GM13977 (cell line): ENCODE data around the gene CA10.

Experiments
- DNase-seq: peaks from one replicate; pipeline ENCODE4 v3.0.0; 2012; ENCODE audit warnings: low spot score
- in situ Hi-C: fragments of 300-500 bp; cut with MboI; formaldehyde crosslinking; loops from one replicate; pipeline ENCODE4 v1.12.0; 2022; ENCODE audit warnings: low sequenced_read_pairs, low pct_unique_long_range_greater_than_20kb, mixed read lengths, inconsistent platforms; ENCODE audit not compliant: unreplicated experiment
- TF ChIP-seq, protein P1 (sequence below): IDR thresholded peaks from 2 replicates; pipeline ENCODE4 v1.5.1; 2012; ENCODE audit warnings: mild to moderate bottlenecking, control low read depth; ENCODE audit not compliant: insufficient read depth; ENCODE audit errors: extremely low read depth, missing control alignments

Gene CA10

DNA sequence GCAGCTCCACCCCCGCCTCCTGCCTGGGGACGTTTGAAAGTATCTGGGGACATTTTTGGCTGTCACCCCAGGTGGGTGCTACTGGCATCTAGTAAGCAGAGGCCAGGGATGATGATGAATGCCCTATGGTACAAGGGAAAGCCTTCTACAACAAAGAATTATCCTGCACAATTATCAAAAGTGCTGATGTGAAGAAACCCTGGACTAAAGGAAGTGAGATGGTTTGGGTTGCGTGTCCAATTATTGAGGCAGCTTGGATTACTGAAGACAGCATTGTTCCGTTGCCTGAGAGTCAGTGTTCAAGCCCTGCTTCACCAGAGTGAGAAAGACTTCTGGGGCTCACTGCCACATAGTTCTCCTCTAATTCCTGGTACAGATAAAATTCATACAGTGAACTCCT is 343.4 kb downstream of the CA10 start:
- TF ChIP-seq, protein P1, sequence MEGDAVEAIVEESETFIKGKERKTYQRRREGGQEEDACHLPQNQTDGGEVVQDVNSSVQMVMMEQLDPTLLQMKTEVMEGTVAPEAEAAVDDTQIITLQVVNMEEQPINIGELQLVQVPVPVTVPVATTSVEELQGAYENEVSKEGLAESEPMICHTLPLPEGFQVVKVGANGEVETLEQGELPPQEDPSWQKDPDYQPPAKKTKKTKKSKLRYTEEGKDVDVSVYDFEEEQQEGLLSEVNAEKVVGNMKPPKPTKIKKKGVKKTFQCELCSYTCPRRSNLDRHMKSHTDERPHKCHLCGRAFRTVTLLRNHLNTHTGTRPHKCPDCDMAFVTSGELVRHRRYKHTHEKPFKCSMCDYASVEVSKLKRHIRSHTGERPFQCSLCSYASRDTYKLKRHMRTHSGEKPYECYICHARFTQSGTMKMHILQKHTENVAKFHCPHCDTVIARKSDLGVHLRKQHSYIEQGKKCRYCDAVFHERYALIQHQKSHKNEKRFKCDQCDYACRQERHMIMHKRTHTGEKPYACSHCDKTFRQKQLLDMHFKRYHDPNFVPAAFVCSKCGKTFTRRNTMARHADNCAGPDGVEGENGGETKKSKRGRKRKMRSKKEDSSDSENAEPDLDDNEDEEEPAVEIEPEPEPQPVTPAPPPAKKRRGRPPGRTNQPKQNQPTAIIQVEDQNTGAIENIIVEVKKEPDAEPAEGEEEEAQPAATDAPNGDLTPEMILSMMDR, result no peak
- in situ Hi-C loops, result no loop called here
- no peak for DNase-seq

DNA sequence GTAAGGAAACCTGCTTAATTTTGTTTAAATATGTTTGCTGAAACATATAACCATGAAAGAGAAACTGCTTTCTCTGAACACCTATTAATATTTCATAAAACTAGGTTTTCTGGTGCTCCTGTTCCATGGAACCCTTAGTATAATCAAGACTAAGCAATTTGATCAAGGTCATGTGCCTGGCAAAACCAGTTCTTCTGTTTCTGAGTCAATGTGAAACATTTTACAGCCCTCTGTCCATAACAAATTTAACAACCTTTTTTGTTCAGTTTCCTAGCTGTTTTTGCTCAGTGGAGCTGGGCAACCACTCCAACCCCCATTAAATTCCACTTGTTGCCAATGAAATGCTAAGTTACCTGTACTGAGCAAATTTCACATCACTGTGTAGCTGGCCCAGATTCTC is 344.0 kb downstream of the CA10 start:
- DNase-seq, result no peak
- in situ Hi-C loops, result no loop called here
- TF ChIP-seq, protein P1, result no peak

DNA sequence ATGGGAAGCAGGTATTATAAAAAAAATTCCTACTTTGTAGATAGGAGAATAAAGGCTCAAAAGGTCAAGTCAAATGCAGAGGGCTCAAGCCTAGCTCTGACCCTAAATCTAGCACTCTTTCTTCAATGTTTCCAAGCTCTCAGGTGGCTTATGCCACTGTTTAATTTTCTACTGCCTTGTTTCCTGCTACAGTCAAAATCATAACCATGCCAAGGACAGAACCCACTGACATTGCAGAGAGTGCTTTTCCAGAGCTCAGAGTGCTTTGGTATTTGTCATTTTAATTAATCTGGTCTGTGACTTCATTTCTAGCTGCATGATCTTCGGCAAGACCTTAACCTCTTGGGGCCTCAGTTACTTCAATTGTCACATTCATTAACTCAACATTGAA is 344.7 kb downstream of the CA10 start:
- in situ Hi-C loops, result no loop called here
- no peak for DNase-seq
- TF ChIP-seq, protein P1, result no peak

DNA sequence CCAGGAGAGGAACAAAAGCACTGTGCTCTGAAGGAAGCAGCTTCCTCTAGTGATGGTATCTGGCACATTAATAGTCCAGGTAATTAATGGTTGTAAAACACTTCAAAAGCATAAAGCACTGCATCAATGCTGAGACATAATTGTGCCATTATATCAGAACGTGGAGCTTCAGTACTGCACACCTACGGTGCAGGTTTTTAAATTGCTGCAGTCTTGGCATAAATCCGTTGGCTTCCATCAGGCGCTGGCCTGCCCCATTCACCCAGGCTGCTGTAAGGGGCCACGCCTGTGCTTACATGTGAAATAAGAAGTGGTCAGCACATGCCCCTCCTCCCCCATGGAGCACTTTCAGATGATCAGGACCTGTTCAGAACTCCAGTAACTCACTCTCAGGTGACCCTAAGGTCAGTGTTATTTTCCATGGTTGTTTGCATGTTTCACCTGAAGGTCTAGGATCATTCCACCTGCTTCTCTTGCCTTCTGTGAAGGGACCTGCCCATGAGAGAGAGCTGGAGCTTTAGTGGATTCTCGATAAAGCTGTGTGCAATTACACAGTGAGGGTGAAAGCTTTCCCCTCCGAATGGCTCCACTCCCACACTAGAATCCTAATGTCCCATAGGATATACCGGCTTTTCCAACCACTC is 345.3 kb downstream of the CA10 start:
- TF ChIP-seq, protein P1, result no peak
- DNase-seq, result no peak
- in situ Hi-C loops, result no loop called here

DNA sequence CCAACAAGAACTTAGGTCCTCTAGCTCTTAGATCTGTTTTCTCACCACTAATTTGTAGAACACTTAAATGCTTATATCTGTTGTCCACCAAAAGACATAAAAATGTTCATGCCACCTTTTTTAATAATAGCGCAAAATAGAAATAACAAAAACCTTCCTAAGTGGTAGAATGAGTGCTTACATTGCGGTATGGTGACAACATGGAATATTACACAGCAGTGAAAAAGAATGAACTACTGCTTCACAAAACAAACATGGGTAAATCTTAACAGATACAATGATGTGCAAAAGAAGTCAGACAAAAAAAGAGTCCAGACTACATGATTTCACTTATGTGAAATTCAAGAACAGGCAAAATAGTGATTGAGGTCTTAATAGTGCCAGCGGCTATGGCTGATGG is 351.1 kb downstream of the CA10 start:
- TF ChIP-seq, protein P1, result no peak
- in situ Hi-C loops, result no loop called here
- no peak for DNase-seq

DNA sequence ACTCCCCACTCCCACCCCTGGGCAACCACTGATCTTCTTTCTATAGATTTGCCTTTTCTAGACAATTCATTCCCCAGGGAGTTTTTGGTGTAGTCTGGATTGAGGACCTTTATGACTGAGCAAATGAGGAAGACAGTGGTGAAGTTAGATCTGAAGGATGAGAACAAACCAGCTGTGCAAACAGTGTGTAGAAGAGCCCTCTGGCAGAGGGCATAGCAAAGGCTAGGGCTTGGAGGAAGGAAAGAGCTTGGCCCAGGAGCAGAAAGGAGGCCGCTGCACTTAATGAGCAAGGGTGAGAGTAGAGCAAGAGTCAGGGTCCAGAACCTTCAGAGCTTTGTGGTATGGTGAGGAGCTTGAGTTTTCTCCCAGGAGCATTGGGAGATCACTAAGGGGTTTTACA is 352.7 kb downstream of the CA10 start:
- no peak for DNase-seq
- in situ Hi-C loops, result no loop called here
- TF ChIP-seq, protein P1, result no peak
